Measurements from ENCODE around the gene MDM4.
"Not testable (repeated sequence)": the region's sequence is repeated elsewhere in the genome, so short reads cannot be mapped to it uniquely, and the experiment has no call there.

Gene MDM4, protein sequence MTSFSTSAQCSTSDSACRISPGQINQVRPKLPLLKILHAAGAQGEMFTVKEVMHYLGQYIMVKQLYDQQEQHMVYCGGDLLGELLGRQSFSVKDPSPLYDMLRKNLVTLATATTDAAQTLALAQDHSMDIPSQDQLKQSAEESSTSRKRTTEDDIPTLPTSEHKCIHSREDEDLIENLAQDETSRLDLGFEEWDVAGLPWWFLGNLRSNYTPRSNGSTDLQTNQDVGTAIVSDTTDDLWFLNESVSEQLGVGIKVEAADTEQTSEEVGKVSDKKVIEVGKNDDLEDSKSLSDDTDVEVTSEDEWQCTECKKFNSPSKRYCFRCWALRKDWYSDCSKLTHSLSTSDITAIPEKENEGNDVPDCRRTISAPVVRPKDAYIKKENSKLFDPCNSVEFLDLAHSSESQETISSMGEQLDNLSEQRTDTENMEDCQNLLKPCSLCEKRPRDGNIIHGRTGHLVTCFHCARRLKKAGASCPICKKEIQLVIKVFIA

DNA sequence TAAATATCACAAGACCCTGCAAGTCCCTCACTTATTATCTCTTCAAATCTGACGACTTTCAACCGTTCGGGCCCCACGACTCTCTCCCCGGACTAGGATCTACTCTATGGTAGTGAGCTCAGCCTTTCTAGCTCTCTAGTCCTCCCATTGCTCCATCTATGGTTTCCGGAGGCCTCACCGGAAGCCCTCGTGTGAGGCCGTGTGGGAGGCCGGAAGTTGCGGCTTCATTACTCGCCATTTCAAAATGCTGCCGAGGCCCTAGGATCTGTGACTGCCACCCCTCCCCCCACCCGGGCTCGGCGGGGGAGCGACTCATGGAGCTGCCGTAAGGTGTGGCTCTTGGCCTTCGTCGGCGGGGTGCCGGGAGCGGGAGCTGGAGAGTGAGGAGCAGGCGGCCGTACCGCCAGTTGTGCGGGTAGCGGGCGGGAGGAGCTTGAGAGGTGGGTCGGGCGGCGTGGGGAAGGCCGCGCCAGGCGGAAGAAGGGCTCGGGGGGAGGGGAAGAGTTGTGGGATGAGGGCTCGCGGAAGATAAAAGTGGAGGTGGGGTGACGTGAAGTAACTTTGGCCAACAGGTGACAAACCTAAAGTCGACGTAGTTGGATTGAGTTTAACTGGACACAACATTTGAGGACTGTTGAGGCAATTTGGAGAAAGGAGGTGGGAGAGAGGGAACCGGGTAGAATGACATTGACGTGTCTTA is at the start of gene MDM4:
MDM4 (plus strand) TSS at position 227 of the 700 bp plus-strand sequence. CDS start 9,113 bp downstream, outside the sequence.
- peak; percentile 93 for DNase-seq (ENCODE audit: low spot score)

DNA sequence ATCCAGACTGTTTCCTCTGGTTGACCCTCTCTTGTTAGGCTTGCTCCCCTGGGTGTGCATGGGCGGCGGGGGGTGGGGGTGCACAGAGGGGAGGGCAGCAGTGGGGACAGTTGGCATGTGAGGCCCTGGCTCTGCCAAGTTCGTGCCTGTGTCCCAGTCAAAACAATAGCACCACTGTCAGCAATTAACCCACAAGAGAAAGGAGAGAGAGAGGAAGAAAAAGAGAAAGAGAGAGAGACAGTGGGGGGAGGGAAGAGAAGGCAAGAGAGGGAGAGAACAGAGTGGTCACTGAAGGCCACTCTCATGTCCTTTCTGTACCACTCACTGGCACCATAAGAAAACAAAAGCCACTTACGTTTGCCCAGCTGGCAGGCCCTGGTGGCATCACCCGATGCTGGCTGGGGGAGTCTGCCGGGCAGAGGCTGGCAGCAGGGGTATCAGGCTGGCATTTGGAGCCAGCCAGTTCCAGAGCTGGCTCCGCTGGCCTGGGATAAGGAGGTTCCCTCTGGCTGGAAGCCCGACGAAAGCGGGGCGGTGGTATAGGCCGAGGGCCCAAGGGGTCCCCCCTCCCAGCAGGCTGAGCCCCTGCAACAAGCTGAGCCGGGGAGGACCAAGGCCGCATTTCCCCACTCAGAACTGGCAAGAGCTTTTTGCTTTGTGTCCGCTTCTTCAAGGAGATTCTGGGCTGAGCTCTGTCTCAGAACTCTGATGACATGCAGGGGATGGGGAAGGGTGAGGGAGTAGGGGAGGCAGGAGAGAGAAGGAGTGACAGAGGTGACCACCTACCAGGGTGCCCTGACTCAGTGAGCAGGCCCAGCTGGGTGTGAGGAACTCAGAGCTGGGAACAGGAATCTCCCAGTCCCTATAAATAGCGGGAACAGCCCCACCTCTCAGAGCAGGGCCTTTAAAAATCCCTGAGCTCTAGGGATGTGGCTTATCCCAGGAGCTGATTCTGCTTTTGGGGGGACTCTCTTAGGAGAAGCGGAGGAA is 49.5 kb upstream of the MDM4 start:
- no peak for DNase-seq (ENCODE audit: low spot score)

DNA sequence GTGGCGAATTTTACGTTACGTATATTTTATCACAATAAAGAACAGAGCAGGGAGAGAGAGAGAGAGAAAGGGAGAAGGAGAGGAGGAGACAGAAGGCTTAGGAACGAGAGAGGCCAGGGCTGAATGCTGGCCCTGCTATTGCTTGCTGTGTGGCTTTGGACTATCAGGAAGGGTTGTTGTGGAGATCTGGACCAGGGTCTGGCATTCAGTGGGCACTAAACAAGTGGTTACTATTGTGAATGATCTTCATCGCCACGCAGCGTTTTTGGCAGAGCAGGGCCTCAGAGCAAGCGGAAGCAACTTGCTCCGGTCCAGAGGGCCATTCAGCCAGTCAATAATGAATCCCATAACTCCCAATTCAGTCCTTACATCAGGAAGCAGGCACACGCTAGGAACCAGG is 48.0 kb upstream of the MDM4 start:
- no peak for DNase-seq (ENCODE audit: low spot score)

DNA sequence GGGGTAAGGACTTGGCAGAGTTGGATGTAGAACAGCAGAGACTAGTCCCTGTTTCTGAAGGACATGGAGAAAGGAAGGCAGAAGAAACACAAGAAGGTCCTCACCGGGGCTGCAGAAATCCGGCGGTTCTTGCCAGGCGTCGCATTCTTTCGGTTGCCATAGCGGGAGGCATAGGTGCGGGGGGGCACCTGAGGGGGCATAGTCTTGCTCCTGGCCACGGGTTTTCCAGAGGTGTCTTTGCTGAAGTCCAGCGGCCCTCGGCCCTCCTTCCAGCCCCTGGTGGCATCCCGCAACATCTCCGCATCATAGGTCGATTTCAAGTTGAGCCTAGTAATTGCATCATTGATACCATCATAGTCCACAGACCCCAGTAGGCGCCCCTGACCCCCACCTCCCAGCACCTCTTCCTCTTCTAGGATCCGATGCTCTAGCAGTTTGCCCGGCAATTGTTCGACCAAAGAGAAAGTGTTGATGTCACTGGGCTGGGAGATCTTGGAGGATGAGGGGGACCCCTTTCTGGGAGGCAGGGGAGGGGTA is 47.4 kb upstream of the MDM4 start:
- no peak for DNase-seq (ENCODE audit: low spot score)

DNA sequence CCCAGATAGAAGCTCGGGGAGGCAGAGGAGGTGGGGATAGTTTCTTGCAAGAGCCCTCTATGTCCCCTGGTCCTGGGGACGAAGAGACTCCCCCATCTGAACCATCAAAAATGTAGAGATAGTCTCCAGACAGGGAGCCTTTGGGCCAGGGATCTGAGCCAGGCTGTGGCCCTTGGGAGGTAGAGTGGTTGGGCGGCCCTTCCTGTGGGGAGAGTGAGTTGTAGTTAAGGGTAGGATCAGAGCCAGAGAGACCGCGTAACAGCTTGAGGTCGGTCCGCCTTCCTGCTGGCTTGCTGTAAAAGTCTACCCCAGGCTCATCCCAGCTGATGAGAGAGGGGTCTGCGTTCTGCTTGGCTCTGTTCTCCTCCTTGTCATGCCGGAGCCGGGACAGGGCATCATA is 46.9 kb upstream of the MDM4 start:
- no peak for DNase-seq (ENCODE audit: low spot score)

DNA sequence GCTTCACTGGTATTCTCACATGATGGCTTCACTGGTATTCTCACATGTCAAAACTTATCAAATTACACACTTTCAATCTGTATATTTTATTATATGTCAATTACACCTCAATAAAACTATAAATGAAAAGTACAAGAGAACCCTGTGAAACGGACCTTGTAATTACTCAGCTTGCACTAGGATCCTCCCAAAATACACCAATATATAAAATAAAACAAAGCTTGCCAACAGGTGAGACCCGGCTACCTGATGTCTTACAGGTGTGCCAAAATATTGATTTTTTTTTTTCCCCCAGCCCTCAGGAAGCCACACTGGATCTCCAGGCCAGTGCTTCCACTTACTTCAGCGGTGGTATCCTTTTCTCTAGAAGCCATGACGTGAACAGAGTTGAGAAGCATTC is 44.5 kb upstream of the MDM4 start:
- no peak for DNase-seq (ENCODE audit: low spot score)

DNA sequence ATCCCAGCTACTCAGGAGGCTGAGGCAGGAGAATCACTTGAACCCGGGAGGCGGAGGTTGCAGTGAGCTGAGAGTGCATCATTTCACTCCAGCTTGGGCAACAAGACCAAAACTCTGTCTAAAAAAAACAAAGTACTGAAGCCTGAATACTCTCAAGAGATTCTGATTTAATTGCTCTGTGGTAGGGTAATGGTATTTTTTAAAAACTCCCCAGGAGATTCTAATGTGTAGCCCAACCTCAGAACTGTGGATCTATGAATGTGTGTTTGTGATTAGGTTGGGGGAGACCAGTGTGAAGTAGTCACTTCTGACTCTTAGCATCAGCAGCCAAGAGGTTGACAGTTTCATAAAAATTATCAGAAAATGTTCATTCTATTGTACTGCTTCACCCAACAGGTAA is 43.5 kb upstream of the MDM4 start:
- DNase-seq (ENCODE audit: low spot score), result no peak

DNA sequence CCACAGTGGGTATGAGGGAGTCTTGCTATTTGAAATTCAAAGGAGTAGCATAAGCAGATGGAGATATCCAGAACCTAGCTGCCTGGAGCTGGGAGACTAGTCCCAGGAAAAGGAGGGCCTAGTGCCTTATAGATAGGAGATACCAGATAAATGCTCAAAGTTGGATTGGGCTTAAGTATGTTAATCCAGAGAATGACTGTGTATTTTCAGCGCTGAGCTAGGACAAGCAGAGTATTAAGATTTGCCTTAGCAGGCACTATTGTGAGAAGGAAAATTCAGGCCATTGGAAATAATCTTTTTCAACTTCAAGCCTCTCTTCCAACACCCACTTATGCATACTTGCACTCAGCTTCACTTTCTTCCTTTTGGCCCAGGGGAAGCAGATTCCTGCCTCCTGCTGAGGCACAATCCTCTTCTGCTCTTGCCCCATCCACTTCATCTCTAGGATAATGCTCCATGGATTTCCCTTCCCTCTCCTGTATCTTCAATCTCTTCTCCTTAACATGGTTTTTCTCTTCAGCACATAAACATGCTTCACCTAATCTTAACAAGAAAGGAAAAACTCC is 42.7 kb upstream of the MDM4 start:
- DNase-seq (ENCODE audit: low spot score), result no peak

DNA sequence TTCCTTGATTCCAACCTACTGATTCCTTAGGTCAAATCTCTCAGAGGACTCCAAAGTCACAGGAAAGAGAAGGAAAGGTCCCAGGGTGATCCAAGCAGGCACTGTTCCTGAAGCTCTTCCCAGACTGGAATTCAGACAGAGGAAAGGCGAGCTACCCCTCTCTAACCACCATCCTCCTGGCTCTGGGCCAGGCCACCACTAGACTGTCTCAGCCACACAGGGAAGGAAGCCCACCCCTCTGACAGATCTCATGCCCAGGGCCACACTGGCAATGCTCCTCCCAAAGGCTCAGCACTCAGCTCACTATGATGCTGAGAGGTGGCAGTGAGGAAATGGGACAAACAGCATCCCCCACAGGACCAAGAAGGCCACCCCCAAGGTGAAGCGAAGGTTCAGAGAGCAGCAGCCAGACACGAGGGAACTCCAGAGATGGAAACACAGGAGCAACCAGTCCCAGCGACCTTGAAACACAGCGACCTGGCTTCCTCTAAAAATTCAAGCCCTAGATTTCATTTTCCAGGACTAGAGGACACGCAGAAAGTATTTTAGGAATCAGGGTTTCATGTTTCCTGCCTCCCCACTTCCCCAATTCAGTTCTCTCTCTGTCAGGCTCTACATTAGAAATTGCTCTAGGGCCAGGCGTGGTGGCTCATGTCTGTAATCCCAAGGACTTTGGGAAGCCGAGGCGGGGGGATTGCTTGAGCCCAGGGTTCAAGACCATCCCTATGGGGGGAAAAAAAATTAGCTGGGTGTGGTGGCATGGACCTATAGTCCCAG is 40.4 kb upstream of the MDM4 start:
- DNase-seq (ENCODE audit: low spot score), result no peak

DNA sequence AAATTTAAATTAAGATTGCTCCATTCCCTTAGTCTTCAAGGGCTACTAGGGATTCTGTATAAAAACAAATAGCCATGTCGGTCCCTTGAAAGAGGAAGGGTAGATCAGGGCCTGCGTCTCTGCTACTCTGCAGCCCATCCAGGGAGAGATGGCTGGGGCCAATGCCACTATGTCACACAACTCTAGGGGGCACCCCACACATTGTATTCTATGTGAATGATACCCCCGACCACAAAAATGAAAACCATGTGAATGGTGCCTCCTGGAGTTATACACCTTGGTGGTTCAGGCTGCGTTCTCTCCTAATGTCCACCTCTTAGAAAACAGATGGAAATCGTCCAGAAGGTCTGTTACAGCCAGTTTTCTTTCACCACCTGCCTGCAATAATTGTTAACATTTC is 39.6 kb upstream of the MDM4 start:
- DNase-seq (ENCODE audit: low spot score), result no peak

DNA sequence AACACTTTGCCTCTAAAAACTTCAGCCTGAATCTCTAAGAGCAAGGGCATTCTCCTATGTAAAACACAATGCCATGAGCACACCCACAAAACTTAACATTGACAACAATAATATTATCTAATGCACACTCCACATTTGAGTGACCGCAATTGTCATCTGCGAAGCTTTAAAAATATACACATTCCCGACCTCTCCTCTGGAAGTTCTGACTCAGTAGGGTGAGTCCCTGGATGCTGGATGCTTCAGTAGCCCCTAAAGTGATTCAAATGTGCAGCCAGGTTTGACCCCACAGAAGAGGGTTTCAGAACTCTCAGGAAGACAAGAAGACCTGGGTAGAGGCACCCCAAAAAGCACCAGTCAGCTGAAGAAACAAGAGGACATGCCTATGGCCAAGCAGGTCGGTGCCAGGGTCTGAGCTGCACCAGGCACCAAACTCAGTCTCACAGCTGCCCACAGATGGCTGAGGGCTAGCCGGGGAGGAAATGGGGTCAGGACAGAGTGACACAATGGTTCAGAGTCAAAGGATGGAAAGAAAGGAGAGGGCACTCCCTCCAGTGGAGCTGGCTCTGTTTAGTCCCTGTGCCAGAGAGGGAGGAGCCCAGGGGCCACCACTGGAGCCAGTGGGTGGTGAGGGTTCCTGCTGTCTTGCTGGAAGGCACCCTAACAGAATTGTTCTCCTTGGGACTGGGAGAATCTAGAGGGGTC is 39.0 kb upstream of the MDM4 start:
- DNase-seq (ENCODE audit: low spot score), result no peak

DNA sequence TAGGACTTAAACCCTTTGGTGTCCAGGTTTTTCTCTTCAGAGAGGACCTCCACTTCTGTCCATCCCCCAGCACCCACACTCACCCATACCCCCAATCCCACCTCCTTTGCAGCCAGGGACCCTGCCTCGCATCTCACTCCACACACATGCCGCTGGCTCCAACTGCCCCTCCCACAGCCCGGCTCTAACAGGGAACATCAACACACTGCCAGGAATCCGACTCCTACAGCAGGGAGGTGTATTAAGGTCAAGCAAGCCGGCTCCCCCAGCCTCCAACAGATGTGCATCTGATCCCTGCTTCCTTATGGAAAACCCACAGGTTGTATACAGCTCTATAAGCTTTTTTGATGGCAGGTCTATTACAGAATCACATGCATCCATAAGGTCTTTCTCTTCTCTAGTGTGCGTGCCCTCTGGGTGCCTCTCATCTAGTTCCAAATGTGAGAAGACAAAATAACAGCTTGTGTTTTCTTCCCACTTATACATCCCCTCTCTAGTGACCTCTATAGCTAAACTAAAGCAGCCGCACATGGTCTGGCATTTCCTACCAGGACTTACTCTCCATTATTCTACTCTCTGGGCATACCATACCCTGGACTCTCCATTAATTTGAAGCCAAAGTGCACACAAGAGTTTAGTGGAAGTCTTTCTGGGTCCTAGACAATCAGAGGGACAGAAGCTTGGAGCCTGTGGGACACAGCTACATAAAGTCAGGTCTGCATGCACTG is 37.9 kb upstream of the MDM4 start:
- no peak for DNase-seq (ENCODE audit: low spot score)

DNA sequence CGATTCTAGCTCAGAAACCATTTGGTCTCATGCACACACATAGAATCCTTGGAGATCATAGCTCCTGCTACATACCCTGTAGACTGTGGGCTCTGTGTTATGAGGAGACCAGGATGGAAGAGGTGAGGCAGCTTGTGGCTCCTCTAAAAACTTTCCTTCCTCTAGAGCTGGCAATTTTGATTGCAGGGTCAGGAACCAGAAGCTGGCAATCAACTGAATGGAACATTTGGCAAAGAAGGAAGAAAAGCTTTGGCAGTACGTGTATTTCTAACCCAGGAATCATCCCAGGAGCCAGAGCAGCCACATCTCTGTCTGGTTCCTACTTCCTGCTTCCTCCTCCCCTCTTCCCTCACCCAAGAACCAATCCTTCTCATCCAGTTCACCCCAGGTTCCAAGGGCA is 37.3 kb upstream of the MDM4 start:
- DNase-seq (ENCODE audit: low spot score), result no peak

DNA sequence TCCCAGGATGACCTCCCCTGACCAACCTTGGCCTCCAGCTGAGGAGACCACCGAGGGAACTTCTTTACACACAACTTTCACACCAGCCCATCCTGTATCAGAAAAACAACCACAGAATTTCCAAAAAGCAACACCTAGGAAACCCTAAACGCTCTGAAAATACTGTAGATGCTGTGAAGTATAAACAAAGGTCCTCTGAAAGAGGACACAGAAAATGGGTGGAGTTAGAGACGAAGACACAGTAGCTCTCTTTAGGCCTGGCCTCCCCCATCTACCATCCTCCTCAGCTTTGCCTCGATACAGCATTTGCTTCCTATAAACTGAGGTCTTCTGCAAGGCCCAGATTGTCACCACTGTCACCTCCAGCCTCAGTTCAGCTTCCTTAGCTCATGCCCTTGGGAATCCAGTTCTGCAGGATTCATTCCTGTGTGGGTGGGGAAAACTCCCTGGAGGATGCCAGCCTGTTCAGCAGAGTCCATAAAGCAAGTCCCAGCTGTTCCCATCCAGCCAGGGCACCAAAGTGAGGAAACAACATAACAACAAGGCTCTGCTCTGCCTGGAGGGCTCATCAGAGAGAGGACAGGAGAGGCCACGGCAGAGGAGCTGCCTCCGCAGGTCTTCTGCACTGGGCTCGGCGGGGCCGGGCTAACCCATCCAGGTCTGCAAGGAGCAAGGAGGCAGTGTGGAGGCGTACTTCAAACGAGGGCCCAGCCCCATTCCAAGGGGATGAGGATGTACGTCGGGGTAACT is 36.6 kb upstream of the MDM4 start:
- no peak for DNase-seq (ENCODE audit: low spot score)

DNA sequence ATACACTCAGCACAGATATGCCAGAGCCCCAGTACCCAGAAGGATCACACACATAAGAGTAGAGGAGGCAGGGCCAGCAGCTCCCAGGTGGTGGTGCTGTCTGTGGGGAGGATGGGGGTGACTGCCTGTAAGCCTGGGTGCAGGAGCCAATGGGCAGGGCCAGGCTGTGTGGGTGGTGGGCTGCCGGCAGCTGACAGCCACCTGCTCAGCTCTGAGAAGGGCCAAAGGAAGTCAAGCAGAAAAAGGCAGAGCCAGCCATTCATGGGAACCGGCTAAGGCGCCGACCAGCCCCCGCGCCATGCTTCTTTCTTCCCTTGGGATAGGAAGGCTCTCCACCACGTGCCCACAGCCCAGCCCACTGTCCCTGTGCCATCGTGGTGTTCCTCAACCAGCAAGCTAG is 35.7 kb upstream of the MDM4 start:
- no peak for DNase-seq (ENCODE audit: low spot score)

DNA sequence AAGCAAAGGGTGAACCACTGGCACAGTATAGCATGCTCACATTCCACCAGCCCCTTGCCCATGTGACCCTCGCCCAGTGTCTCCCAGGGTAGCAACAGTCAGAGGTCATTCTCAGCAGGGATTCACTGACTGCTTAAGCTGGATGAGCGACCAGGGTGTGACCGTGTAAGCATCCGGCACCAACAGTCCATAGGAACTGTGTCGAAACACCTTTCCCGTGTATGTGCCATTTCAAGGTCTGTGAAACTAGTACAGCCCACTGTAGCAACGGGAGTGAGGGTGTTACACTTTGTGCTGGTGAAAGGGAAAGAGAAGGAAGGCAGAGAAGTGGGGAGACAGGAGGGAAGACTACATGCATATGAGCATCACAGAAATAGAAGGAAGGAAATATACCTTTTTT is 32.4 kb upstream of the MDM4 start:
- DNase-seq (ENCODE audit: low spot score), result no peak

DNA sequence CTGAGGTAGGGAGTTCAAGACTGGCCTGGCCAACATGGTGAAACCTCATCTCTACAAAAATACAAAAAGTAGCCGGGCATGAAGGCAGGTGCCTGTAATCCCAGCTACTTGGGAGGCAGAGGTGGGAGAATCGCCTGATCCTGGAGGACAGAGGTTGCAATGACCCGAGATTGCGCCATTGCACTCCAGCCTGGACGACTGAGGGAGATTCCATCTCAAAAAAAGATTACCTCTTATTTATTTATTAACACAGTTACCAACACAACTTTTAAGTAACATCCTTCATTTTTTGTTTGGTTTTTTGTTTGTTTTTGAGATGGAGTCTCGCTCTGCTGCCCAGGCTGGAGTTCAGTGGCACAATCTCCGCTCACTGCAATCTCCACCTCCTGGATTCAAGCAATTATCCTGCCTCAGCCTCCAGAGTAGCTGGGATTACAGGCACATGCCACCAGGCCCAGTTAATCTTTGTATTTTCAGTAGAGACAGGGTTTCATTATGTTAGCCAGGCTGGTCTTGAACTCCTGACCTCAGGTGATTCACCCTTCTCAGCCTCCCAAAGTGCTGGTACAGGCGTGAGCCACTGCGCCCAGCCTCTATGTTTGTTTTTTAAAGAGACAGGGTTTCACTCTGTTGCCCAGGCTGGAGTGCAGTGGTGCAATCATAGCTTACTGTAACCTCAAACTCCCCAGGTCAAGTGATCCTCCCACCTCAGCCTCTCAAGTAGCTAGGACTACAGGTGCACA is 29.5 kb upstream of the MDM4 start:
- DNase-seq (ENCODE audit: low spot score), result not testable (repeated sequence)

DNA sequence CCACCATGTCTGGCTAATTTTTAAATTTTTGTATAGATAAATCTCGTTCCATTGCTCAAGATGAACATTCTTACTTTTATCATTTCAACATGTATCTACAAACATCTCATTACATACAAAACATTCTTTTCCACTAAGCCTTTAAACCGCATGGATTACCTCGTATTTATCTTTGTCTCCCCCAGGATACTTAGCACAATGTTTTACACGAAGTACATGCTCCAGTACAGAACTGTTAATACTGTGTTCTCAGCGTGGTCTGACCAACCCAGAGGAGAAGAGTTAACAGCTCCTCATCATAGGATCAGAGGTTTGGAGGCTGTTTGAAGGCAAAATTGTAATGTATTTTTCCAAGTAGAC is 29.0 kb upstream of the MDM4 start:
- no peak for DNase-seq (ENCODE audit: low spot score)

Data from kidney capillary endothelial cell (primary cell).